Astrocyte of the cerebellum (primary cell): ENCODE measurements around the gene SH3BGRL3.

ENCODE experiments used
- DNase-seq: peaks from one replicate; pipeline ENCODE4 v3.0.0-alpha.2; 2011; ENCODE audit warnings: low read depth
- H3K4me3 ChIP-seq: 2 replicates; pipeline ENCODE4 v1.5.1; 2011; ENCODE audit warnings: mild to moderate bottlenecking, low read depth, low read length, moderate library complexity
- in situ Hi-C: cut with HindIII; loops from 2 replicates; pipeline ENCODE4 v1.10.0; 2017; ENCODE audit warnings: low sequenced_read_pairs
- TF ChIP-seq, protein P1 (sequence below): IDR thresholded peaks from 2 replicates; pipeline ENCODE4 v1.5.1; 2012; ENCODE audit warnings: low read length, low read depth, moderate library complexity, mild to moderate bottlenecking; ENCODE audit errors: missing control alignments

SH3BGRL3 gene

DNA sequence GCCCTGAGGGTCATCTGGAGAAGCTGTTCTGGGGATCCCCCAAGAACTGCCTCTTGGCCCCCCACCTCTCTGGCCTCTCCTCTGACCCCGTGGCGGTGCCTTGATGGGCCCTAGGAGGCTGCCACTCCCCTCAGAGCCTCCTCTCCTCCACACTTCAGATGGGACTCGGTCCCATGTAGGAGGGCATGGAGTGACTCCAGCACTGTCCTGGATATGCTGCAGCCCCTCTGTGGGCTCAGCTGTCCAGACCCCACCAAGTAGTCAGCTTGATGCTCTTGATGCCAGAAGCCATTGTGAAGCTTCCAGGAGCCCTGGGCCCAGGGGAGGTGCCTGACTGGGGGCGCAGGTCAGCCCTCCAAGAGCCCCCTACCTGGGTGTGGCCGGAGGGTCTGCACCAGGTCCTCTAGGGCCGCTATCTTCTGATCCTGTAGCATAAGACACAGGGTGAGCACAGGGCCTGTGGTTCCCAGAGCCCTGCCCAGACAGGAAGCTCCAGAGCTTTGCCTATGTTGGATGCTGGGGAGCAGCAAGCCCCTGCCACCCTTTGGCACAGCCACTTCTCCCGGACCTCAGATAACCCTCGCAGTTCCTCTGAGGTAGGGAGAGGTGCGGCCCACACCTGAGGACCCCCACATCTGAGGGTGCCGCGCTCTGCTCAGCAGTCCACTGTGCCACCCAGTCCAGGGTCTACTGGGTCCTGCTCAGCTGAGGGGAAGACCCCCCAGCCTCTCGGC is 17.3 kb downstream of the SH3BGRL3 start:
- TF ChIP-seq, protein P1, sequence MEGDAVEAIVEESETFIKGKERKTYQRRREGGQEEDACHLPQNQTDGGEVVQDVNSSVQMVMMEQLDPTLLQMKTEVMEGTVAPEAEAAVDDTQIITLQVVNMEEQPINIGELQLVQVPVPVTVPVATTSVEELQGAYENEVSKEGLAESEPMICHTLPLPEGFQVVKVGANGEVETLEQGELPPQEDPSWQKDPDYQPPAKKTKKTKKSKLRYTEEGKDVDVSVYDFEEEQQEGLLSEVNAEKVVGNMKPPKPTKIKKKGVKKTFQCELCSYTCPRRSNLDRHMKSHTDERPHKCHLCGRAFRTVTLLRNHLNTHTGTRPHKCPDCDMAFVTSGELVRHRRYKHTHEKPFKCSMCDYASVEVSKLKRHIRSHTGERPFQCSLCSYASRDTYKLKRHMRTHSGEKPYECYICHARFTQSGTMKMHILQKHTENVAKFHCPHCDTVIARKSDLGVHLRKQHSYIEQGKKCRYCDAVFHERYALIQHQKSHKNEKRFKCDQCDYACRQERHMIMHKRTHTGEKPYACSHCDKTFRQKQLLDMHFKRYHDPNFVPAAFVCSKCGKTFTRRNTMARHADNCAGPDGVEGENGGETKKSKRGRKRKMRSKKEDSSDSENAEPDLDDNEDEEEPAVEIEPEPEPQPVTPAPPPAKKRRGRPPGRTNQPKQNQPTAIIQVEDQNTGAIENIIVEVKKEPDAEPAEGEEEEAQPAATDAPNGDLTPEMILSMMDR: no peak
- in situ Hi-C loops: no loop called here
- no peak for DNase-seq
- H3K4me3 ChIP-seq: no peak overlapping the region

DNA sequence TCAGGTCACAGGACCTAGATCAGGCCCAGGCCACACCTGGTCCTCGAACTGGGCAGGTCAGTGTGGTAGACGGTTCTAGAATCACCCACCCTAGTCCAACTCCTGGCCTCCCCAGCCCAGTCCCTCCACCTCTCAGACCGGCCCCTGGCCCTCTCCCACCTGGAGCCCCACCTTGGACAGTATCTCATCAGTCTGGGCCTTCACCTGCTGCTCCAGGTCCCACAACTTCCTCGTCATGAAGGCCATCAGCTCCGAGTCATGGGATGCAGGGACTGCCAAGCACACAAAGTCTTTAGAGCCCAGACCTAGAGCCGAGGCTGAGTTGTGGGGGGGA is 17.9 kb downstream of the SH3BGRL3 start:
- TF ChIP-seq, protein P1: no peak
- in situ Hi-C loops: no loop called here
- H3K4me3 ChIP-seq: no peak overlapping the region
- no peak for DNase-seq

DNA sequence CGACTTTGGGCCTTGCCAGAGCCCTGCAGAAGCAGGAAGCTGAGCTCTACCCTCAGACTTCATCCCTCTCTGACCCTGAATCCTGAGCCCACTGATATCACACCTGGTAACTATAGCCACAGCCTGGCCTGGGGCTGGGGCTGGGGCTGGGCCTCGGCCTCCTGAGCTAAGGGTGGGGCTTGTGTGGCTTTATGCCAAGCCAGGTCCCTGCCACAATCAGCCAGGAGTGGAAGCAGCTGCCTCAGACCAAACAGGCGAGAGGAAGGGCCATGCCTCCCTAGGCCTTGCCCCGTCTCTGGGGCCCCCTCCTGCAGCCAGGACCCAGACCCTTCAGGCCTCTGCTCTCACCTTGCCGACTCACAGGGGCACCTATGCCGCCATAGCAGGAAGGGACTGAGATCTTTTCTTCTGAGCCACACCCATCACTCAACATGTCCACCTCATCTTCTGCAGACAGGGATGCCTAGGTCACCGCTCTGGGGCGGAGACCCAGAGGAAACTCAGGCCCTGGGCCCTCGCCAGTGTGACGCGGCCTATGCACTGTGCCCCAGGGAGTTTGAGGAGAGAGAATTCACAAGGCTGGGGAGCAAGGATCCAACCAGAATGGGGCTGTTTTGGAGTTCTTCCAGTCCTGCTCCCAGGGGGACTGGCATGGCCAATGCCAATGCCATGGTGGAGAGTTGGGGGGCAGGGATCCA is 20.8 kb downstream of the SH3BGRL3 start:
- H3K4me3 ChIP-seq: no peak overlapping the region
- in situ Hi-C loops: no loop called here
- TF ChIP-seq, protein P1: no peak
- no peak for DNase-seq

DNA sequence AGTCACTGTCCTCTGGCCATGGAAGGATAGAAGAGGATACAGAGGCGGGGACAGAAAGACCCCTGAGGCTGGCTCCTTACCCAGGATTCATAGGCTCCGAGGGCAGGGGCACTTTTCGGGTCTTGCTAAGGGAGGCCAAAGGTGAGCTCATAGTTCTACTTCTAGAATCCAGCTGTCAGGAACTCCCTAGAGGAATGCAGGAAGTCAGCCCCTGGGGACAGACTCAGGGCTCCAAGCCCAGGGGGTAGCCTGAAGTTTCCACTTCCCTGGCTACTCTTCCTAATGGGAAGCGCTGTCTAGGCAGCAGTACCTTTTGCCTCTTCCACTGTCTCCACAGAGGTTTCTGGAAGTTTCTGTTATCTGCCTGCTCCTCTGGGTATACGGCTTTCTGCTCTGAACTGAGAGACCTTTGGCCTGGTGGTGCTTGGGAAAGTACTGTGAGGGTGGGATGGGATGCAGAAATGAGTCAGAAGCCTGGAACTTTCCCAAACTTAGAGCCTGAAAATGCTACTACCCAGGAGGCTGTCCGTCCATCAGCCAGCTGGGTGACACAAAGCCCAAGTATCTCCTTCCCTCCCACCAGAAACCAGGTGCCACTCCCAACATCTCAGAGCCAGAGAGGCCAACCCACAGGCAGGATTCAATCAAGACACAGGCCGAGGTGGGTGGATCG is 23.0 kb downstream of the SH3BGRL3 start:
- H3K4me3 ChIP-seq: no peak overlapping the region
- TF ChIP-seq, protein P1: no peak
- no peak for DNase-seq
- in situ Hi-C loops: no loop called here

DNA sequence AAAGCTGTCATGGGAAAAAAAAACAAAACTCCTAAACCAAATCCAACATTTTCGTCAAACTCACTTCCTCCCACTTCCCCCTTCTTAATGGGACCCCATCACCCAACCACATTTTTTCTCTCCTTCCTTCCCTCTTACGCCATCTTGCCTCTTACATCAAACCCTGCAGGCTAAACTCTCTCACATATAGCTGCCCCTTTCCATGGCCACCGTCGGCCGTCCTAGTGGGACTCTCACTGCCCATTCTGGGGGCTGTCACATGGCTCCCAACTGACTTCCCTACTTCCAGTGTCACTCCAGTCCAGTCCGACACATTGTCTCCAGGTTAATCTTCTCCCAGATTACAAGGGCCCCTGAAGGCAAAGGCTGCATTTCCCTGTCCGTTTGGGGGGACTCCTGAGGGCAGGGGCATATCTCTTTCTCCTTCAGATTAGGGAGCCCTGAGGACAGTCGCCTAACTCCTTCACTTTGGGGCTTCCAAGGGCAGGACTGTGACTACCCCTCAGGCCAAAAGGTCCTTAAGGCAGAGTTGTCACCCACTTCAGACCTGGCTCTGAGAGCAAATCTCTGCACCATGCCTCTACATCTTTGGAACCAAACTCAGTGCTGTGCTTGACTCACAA is 25.9 kb downstream of the SH3BGRL3 start:
- peak overlapping the region; percentile 90 for H3K4me3 ChIP-seq
- in situ Hi-C loops: no loop called here
- TF ChIP-seq, protein P1: no peak
- DNase-seq: no peak
